IMR-90 (cell line): Measurements from ENCODE around the gene PNPLA2. TPM values are rescaled to one million over a fixed set of nuclear protein-coding genes. Genes with fewer than 3 reads are reported as not detected.
A peak's percentile ranks its signal among the peaks of the same experiment; 100 is the strongest.

Source experiments
- ATAC-seq: fragments of 200-7000 bp; cut with Tn5 transposase; 2 replicates; pipeline ENCODE4 v1.9.1; 2020; ENCODE audit warnings: low read depth, mild to moderate bottlenecking, moderate library complexity
- BruUV-seq: library from RNA; stranded (reverse); fragments of 400-500 nt; replicated peaks from 2 replicates; lab custom pipeline; 2021; lab: Mats Ljungman, UMichigan
- CTCF ChIA-PET: fragments of 300-600 bp; formaldehyde crosslinking; extraction: SDS; loops from one replicate; lab custom pipeline; 2021; ENCODE audit warnings: antibody characterized with exemption; lab: Yijun Ruan, JAX
- POLR2A ChIA-PET: fragments of 300-600 bp; sonication (Branson Sonifier 250); formaldehyde crosslinking; loops from one replicate; lab custom pipeline; 2022; ENCODE audit warnings: antibody characterized with exemption; ENCODE audit not compliant: unreplicated experiment; lab: Charles Lee
- DNase-seq: peaks from one replicate; pipeline ENCODE4 v3.0.0; 2013
- H2AFZ ChIP-seq: replicated peaks from 2 replicates; pipeline ENCODE3; 2013; ENCODE audit warnings: low read length, mild to moderate bottlenecking; ENCODE audit not compliant: poor library complexity
- H2AK5ac ChIP-seq: 2 replicates; pipeline ENCODE4 v1.6.1; 2013; ENCODE audit warnings: low read depth, low read length, inconsistent platforms
- H2AK9ac ChIP-seq: replicated peaks from 2 replicates; pipeline ENCODE3; 2013; ENCODE audit warnings: mild to moderate bottlenecking, low read depth, low read length, moderate library complexity; ENCODE audit not compliant: poor library complexity
- H2BK120ac ChIP-seq: 2 replicates; pipeline ENCODE4 v1.6.1; 2013; ENCODE audit warnings: low read depth, low read length, inconsistent platforms
- H2BK15ac ChIP-seq: 3 replicates; pipeline ENCODE4 v1.6.1; 2013; ENCODE audit warnings: low read depth, low read length, inconsistent platforms
- H2BK20ac ChIP-seq: 2 replicates; pipeline ENCODE4 v1.6.1; 2013; ENCODE audit warnings: low read depth, mild to moderate bottlenecking, inconsistent platforms, low read length, moderate library complexity
- H2BK5ac ChIP-seq: 2 replicates; pipeline ENCODE4 v1.6.1; 2013; ENCODE audit warnings: mild to moderate bottlenecking, low read depth, low read length, inconsistent platforms; ENCODE audit not compliant: poor library complexity, severe bottlenecking
- H3K14ac ChIP-seq: replicated peaks from 2 replicates; pipeline ENCODE4 v1.6.1; 2013; ENCODE audit warnings: low read depth, low read length, inconsistent platforms
- H3K18ac ChIP-seq: 2 replicates; pipeline ENCODE4 v1.6.1; 2013; ENCODE audit warnings: low read depth, low read length, control low read depth
- H3K23ac ChIP-seq: 2 replicates; pipeline ENCODE4 v1.6.1; 2013; ENCODE audit warnings: low read depth, low read length, inconsistent platforms
- H3K27ac ChIP-seq: 2 replicates; pipeline ENCODE4 v1.5.1; 2013; ENCODE audit warnings: mild to moderate bottlenecking, control low read depth, low read length; ENCODE audit not compliant: insufficient read depth
- H3K27me3 ChIP-seq: 2 replicates; pipeline ENCODE4 v1.6.1; 2013; ENCODE audit warnings: low read length; ENCODE audit not compliant: control insufficient read depth, insufficient read depth
- H3K36me3 ChIP-seq: 2 replicates; pipeline ENCODE4 v1.6.1; 2013; ENCODE audit warnings: low read length, mixed read lengths; ENCODE audit not compliant: control insufficient read depth, insufficient read depth
- H3K4ac ChIP-seq: 2 replicates; pipeline ENCODE4 v1.6.1; 2013; ENCODE audit warnings: low read depth, low read length, inconsistent platforms
- H3K4me1 ChIP-seq: 2 replicates; pipeline ENCODE4 v1.6.1; 2013; ENCODE audit warnings: low read length, mixed read lengths; ENCODE audit not compliant: control insufficient read depth, insufficient read depth
- H3K4me2 ChIP-seq: 2 replicates; pipeline ENCODE4 v1.6.1; 2013; ENCODE audit warnings: low read depth, mild to moderate bottlenecking, control low read depth, low read length, moderate library complexity
- H3K4me3 ChIP-seq: 2 replicates; pipeline ENCODE4 v1.5.1; 2013; ENCODE audit warnings: low read depth, mild to moderate bottlenecking, control low read depth, low read length, moderate library complexity; ENCODE audit not compliant: insufficient read depth
- H3K56ac ChIP-seq: 2 replicates; pipeline ENCODE4 v1.6.1; 2013; ENCODE audit warnings: low read length, inconsistent platforms; ENCODE audit not compliant: insufficient read depth; ENCODE audit errors: extremely low read depth
- H3K79me1 ChIP-seq, 2 experiments: 2 replicates each; pipeline ENCODE4 v1.6.1; 2013; ENCODE audit warnings: low read length in 2 of 2, inconsistent platforms in 1 of 2, low read depth in 1 of 2
- H3K9ac ChIP-seq: 2 replicates; pipeline ENCODE4 v1.6.1; 2013; ENCODE audit warnings: low read depth, low read length, control low read depth
- H3K9me1 ChIP-seq: 2 replicates; pipeline ENCODE4 v1.6.1; 2013; ENCODE audit warnings: low read length, inconsistent platforms; ENCODE audit not compliant: insufficient read depth
- H3K9me3 ChIP-seq: 2 replicates; pipeline ENCODE4 v1.6.1; 2013; ENCODE audit warnings: low read length; ENCODE audit not compliant: control insufficient read depth, insufficient read depth
- H4K20me1 ChIP-seq: 2 replicates; pipeline ENCODE4 v1.6.1; 2013; ENCODE audit warnings: low read length, inconsistent platforms; ENCODE audit not compliant: insufficient read depth
- H4K5ac ChIP-seq: 2 replicates; pipeline ENCODE4 v1.6.1; 2013; ENCODE audit warnings: mild to moderate bottlenecking, low read depth, low read length, control low read depth
- H4K8ac ChIP-seq, 2 experiments: 2 replicates each; pipeline ENCODE4 v1.6.1; 2013; ENCODE audit warnings: low read depth in 2 of 2, low read length in 2 of 2, control low read depth in 1 of 2, inconsistent platforms in 1 of 2
- H4K91ac ChIP-seq: 2 replicates; pipeline ENCODE4 v1.6.1; 2013; ENCODE audit warnings: low read depth, low read length, inconsistent platforms; ENCODE audit not compliant: insufficient read depth
- BHLHE40 ChIP-seq: fragments of 150-350 bp; IDR thresholded peaks from 2 replicates; pipeline ENCODE4 v1.6.1; 2016; ENCODE audit warnings: mild to moderate bottlenecking, low read depth, low read length
- CEBPB ChIP-seq: IDR thresholded peaks from 2 replicates; pipeline ENCODE4 v1.6.1; 2012; ENCODE audit warnings: low read depth, low read length, improper control_type of control experiment
- CHD1 ChIP-seq: IDR thresholded peaks from 2 replicates; pipeline ENCODE4 v1.6.1; 2012; ENCODE audit warnings: low read depth, low read length, improper control_type of control experiment
- FOS ChIP-seq: fragments of 150-350 bp; IDR thresholded peaks from 2 replicates; pipeline ENCODE4 v1.6.1; 2016; ENCODE audit warnings: low read depth, low read length
- MAFK ChIP-seq: IDR thresholded peaks from 2 replicates; pipeline ENCODE4 v1.6.1; 2012; ENCODE audit warnings: low read depth, low read length, improper control_type of control experiment
- MAZ ChIP-seq: IDR thresholded peaks from 2 replicates; pipeline ENCODE4 v1.6.1; 2012; ENCODE audit warnings: low read depth, mild to moderate bottlenecking, low read length, improper control_type of control experiment, moderate library complexity, borderline replicate concordance
- MXI1 ChIP-seq: IDR thresholded peaks from 2 replicates; pipeline ENCODE4 v1.6.1; 2012; ENCODE audit warnings: low read depth, mild to moderate bottlenecking, low read length, moderate library complexity, borderline replicate concordance
- NFE2L2 ChIP-seq: fragments of 150-350 bp; IDR thresholded peaks from 2 replicates; pipeline ENCODE4 v1.6.1; 2016; ENCODE audit warnings: low read depth, mild to moderate bottlenecking, low read length
- POLR2A ChIP-seq: IDR thresholded peaks from 2 replicates; pipeline ENCODE4 v1.6.1; 2012; ENCODE audit warnings: mild to moderate bottlenecking, low read depth, low read length
- RAD21 ChIP-seq: IDR thresholded peaks from 2 replicates; pipeline ENCODE4 v1.6.1; 2012; ENCODE audit warnings: low read length, improper control_type of control experiment
- RCOR1 ChIP-seq: IDR thresholded peaks from 2 replicates; pipeline ENCODE4 v1.6.1; 2012; ENCODE audit warnings: mild to moderate bottlenecking, low read length, improper control_type of control experiment; ENCODE audit not compliant: insufficient replicate concordance
- RFX5 ChIP-seq: IDR thresholded peaks from 2 replicates; pipeline ENCODE4 v1.8.0; 2012; ENCODE audit warnings: low read depth, mild to moderate bottlenecking, low read length, moderate library complexity
- SMC3 ChIP-seq: fragments of 150-350 bp; IDR thresholded peaks from 2 replicates; pipeline ENCODE4 v1.6.1; 2016; ENCODE audit warnings: low read depth, mild to moderate bottlenecking, antibody characterized with exemption, low read length, moderate library complexity
- WGBS, 2 experiments: methylation state at CpG; one replicate each; pipeline versions ENCODE4 v1.1.5 to v1.1.7; 2013; ENCODE audit warnings: missing lambda C conversion rate in 2 of 2; ENCODE audit not compliant: insufficient read length in 1 of 2; ENCODE audit errors: extremely low coverage in 2 of 2; 5-methylcytosine and 5-hydroxymethylcytosine counted together
- dilution Hi-C: fragments of 300-500 bp; cut with HindIII; formaldehyde crosslinking; loops from one replicate; pipeline ENCODE4 v1.14.3; 2018; ENCODE audit warnings: low sequenced_read_pairs; ENCODE audit not compliant: unreplicated experiment
- in situ Hi-C: fragments of 300-500 bp; cut with MboI; formaldehyde crosslinking; loops from 3 replicates; pipeline ENCODE4 v1.14.3; 2019; ENCODE audit warnings: low sequenced_read_pairs, inconsistent platforms, mixed read lengths
- intact Hi-C: fragments of 100-400 bp; cut with micrococcal nuclease; formaldehyde crosslinking; loops from 2 replicates; pipeline ENCODE4 v1.10.0; 2022
- polyA plus RNA-seq, 3 experiments: library from polyadenylated mRNA; depleted of rRNA; stranded (reverse); fragments of >200 nt; gene quantifications; 2 replicates each; pipeline ENCODE4 v1.2.3, GENCODE V29; 2012; ENCODE audit warnings: low replicate concordance in 1 of 3
- total RNA-seq: library from RNA; depleted of rRNA; stranded (reverse); fragments of >200 nt; gene quantifications from 2 replicates; pipeline ENCODE4 v1.2.3, GENCODE V29; 2012
- TF ChIP-seq, protein P1 (sequence below): fragments of 150-350 bp; IDR thresholded peaks from 2 replicates; pipeline ENCODE4 v1.6.1; 2016; ENCODE audit warnings: low read depth, mild to moderate bottlenecking, low read length, moderate library complexity, borderline replicate concordance
- TF ChIP-seq, protein P2 (sequence below): fragments of 150-350 bp; IDR thresholded peaks from 2 replicates; pipeline ENCODE4 v1.6.1; 2017; ENCODE audit warnings: mild to moderate bottlenecking, antibody characterized with exemption, low read length, low read depth
- TF ChIP-seq, protein P3 (sequence below): conservative IDR thresholded peaks from 2 replicates; pipeline ENCODE4 v1.5.1; 2012; ENCODE audit warnings: mild to moderate bottlenecking, low read depth, low read length, improper control_type of control experiment

PNPLA2 gene
- total and polyA plus RNA-seq, 2 of the 4 experiments (the other 2 are of a cell fraction) = 7.0 to 94.3 TPM

DNA sequence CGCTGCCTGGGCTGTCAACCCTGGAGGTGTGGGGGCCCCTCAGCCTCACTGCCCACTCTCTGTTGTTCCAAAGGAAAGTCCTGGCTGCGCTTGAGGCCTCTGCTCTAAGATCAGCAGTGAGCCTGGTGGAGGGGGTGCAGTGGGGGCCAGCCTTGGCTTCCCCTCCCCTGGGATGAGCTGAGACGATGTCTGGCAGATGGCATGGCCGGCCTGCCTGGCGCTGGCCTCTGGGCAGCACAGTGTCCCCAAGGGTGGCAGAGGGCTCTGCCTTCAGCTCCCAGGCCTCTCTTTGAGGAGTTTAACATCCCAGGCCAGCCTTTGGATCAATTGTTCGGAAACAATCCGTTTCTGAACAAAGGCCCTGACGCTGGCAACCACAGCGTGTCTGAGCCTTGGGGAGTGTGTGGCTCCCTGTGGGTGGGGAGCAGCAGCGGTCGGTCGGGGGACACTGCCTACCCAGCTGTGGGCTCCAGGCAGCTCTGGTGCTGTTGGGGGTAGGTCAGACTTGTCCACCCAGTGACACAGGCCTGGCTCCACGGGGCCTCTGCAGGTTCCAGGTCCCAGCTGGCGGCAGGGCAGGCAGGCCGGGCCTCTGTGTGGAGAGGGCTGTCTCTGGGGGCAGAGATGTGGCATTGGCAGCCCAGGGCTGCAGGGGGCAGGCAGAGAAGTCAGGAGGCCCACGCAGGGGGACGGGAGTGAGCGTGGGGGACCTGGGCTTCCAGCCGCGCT, 36.1 kb downstream of the PNPLA2 start:
- Histone ChIP-seq H2BK15ac (no peak overlapping the region), H3K9me3 (no peaks in the 10 kb centered on the region), H3K56ac (no peak overlapping the region), H2BK120ac (no peak overlapping the region), H3K14ac (no peak overlapping the region), H2AK9ac (peak overlapping the region; percentile 42), H2AK5ac (no peak overlapping the region), H3K79me1 (peaks cover 12 to 85% of the 10 kb centered on the region in 2 experiments), H4K5ac (no peak overlapping the region), H4K20me1 (peaks cover 80% of the 10 kb centered on the region), H2AFZ (no peak overlapping the region), H3K27me3 (no peaks in the 10 kb centered on the region), H3K4me3 (no peak overlapping the region), H3K4ac (no peak overlapping the region), H2BK5ac (no peak overlapping the region), H3K9me1 (no peaks in the 10 kb centered on the region), H3K18ac (no peak overlapping the region), H2BK20ac (no peak overlapping the region), H3K4me1 (peaks cover 15% of the 10 kb centered on the region), H3K4me2 (no peak overlapping the region), H4K91ac (no peak overlapping the region), H3K36me3 (peaks cover 20% of the 10 kb centered on the region), H3K9ac (no peak overlapping the region), H3K23ac (no peak overlapping the region), H4K8ac (no peak overlapping the region), H3K27ac (no peak overlapping the region)
- WGBS, 2 experiments = 78% methylated on average over 9 of the region's 20 CpGs; no CpG with 5 or more reads in 1 of the 2 experiments
- ChIA-PET POLR2A (no interaction called here), CTCF (no interaction called here)
- in situ Hi-C loops = no loop called here
- ATAC-seq = no peak
- no peak for DNase-seq
- TF ChIP-seq MAZ (no peak), NFE2L2 (no peak), RCOR1 (no peak), MAFK (no peak), SMC3 (no peak), CEBPB (no peak), POLR2A (no peak), BHLHE40 (no peak), FOS (no peak), RAD21 (no peak), CHD1 (no peak), MXI1 (no peak), RFX5 (no peak)
- TF ChIP-seq, protein P1, sequence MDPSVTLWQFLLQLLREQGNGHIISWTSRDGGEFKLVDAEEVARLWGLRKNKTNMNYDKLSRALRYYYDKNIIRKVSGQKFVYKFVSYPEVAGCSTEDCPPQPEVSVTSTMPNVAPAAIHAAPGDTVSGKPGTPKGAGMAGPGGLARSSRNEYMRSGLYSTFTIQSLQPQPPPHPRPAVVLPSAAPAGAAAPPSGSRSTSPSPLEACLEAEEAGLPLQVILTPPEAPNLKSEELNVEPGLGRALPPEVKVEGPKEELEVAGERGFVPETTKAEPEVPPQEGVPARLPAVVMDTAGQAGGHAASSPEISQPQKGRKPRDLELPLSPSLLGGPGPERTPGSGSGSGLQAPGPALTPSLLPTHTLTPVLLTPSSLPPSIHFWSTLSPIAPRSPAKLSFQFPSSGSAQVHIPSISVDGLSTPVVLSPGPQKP = no peak
- TF ChIP-seq, protein P2, sequence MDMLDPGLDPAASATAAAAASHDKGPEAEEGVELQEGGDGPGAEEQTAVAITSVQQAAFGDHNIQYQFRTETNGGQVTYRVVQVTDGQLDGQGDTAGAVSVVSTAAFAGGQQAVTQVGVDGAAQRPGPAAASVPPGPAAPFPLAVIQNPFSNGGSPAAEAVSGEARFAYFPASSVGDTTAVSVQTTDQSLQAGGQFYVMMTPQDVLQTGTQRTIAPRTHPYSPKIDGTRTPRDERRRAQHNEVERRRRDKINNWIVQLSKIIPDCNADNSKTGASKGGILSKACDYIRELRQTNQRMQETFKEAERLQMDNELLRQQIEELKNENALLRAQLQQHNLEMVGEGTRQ = no peak
- TF ChIP-seq, protein P3, sequence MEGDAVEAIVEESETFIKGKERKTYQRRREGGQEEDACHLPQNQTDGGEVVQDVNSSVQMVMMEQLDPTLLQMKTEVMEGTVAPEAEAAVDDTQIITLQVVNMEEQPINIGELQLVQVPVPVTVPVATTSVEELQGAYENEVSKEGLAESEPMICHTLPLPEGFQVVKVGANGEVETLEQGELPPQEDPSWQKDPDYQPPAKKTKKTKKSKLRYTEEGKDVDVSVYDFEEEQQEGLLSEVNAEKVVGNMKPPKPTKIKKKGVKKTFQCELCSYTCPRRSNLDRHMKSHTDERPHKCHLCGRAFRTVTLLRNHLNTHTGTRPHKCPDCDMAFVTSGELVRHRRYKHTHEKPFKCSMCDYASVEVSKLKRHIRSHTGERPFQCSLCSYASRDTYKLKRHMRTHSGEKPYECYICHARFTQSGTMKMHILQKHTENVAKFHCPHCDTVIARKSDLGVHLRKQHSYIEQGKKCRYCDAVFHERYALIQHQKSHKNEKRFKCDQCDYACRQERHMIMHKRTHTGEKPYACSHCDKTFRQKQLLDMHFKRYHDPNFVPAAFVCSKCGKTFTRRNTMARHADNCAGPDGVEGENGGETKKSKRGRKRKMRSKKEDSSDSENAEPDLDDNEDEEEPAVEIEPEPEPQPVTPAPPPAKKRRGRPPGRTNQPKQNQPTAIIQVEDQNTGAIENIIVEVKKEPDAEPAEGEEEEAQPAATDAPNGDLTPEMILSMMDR = no peak
- intact Hi-C loops = no loop called here
- dilution Hi-C loops = no loop called here
- no TSS peak for BruUV-seq
